ENCODE measurements around the gene SUCO.
A peak's percentile ranks its signal among the peaks of the same experiment; 100 is the strongest.
"Not testable (repeated sequence)": the region's sequence is repeated elsewhere in the genome, so short reads cannot be mapped to it uniquely, and the experiment has no call there.

SUCO gene

DNA sequence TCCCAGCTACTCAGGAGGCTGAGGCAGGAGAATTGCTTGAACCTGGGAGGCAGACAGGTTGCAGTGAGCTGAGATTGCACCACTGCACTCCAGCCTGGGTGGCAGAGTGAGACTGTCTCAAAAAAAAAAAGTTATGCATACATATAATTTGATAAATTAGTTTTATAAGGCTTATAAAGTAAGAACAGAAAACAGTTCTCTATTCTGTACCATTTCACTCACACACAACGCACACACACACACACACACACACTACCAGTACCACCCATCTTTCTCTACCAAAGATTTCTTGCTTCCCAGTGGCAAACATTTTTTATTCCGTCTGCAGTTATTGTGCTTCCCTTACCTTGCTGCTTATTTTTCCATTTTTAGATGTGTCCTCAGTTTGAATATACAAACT is 79.5 kb downstream of the SUCO start:
- DNase-seq, result no peak

DNA sequence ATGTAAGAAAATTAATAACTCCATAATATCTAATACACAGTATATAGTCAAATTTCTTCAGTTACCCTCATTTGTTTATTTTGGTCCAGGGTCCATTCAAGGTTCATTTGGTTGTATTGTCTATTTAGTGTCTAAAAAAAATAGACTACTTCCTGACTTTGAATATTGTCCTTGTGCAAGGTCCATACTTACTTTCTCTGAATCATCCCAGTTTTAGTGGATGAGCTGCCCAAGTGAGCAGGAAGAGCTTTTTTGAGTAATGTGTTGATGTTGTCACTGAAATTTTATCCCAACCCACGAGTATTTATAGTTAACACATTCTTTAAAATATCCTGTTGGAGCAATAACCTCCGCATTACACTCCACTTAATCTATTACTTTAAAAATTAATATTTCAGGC is 80.3 kb downstream of the SUCO start:
- DNase-seq, result no peak

DNA sequence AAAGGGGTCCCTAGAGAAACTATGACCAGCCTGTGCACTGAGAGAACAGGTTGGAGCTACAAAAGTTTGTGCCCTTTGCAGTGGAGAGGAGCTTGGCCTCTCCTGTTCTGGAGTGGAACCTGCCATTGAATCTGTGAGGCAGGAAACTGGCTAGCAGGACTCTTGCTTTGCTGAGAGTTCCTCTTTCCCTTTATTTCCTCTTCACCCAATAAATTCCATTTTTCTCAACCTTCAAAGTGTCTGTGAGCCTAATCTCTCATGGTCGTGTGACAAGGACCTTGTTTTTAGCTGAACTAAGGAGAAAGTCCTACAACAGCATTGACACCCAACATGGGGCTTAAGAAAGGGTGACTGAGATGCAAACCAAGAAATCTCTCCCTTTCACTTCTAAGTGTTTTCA is 83.2 kb downstream of the SUCO start:
- no peak for DNase-seq

- DNase-seq, result no peak
Observed at GRCh38 chr1:172616636-172617035, 83.7 kb downstream of the SUCO start.

- not testable (repeated sequence) for DNase-seq
Observed at GRCh38 chr1:172620603-172621002, 87.7 kb downstream of the SUCO start.

DNA sequence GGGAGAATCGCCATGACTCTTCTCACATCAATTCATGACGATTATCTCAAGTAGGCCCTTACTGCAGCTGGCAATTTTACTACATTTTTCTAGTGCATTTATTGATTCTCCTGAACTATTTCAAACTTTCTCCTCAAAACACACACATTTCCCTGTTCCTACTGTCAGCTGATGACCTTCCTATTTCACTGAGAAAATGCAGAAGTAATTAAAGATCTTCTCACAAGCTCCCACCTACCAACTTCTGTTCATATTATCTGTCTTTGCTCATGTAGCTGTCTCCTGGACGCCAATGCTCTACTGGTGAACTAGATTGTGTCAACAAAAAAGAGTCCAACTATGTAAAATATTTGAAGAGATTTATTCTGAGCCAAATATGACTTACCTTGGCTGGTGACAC is 89.6 kb downstream of the SUCO start:
- DNase-seq, result no peak

DNA sequence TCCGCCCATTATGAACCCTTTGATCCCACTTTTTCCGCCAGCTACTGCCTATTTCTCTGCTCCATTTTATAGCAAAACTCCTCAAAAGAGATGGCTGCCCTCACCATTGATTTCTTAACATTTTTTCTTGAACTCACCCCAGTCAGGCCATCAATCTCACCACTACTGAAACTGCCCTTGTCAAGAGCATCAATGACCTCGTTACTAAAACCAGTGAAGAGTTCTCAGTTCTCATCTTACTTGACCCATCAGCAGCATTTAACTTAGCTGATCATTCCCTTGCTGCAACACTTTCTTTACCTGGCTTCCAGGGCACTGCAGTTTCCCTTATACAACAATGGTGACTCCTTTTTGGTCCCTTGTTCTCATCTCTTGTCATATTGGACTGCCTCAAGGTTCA is 90.8 kb downstream of the SUCO start:
- no peak for DNase-seq

DNA sequence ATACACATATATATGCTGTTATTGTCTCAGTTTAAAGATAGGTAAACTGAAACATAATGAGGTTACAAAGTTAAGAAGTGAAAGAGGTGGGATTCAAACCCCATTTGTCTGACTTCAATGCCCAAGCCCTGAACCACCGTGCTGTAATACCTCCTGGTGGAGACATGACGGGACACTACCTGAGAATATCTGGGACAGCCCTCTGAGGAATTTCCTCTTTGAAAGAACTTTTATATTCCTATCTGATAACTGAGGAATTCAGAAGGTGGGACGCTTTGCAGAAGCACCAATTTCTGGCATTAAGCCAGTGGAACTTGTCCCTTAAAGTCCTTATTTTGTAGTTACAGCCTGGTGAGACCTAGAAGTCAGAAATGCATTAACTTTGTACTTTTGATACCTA is 93.9 kb downstream of the SUCO start:
- DNase-seq, result no peak

GRCh38 chr1:172627702-172628101 is 94.8 kb downstream of the SUCO start:
- DNase-seq, result no peak

DNA sequence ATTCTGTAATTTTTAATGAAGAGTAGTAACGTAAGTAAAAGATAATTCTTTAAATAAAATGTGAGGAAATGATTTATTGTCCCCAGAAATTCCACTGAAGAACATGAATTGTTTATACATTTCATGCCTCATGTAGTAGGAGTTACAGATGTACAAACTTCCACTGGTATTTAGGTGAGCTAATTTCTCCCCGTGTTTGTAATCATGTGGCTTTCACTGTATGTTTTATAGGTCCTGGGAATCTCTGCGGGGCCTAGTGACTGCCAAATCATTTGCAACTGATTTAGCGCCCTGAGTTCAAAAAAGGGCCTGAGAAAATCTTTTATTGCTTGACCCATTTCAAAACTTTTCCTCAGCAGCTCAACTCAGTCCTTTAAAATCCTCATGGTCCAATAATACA is 95.5 kb downstream of the SUCO start:
- no peak for DNase-seq

DNA sequence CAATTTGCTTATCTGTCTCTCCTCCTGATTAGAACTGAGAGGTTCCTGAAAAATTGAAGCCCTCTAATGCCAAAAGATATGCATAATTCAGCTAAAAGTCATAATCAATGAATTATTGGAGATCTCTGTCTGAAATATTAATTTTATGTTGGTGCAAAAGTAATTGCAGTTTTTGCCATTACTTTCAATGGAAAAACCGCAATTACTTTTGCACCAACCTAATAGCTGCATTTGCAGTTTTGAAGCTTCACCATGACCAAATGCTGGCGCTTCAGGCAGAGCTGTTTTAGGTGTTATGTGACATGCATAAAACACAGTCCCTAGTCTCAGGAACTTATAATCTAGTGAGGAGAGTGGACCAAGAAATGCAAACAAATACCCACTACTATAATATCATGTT is 96.2 kb downstream of the SUCO start:
- no peak for DNase-seq

GRCh38 chr1:172629638-172630037 is 96.7 kb downstream of the SUCO start:
- no peak for DNase-seq

DNA sequence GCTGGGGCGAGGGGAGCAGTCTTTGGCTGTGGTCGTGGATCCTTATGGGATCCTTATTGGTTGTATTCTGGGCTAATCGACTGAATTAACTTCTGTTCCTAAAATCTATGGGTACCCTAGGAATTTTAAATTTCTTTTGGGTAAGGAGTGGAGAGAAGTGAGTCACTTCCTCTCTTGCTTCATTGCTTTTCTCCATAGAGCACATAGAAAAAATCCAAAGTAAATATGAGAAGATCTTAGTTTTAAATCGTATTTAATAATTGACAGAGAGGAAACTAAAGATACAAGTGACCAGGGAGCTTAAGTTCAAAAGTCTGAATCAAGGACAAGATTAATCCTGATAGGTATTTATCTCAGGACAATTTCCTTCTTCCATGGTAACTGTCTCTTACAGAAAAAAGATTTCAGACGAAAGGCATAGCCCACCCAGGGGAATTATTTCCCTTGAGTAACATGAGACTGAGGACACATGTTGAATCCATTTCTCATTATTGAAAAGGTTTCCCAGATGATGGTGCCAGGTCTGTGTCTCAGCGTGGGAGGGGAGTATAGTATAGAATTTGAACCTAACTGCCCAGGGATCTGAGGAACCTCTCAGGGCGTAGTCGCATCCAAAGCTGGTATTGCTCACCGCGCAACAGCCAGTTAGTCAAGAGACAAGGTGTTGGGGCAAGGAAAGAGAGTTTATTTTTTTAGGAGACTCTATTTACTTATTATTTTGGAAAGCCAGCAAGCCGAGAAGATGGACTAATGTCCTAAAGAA is 97.3 kb downstream of the SUCO start:
- no peak for DNase-seq

DNA sequence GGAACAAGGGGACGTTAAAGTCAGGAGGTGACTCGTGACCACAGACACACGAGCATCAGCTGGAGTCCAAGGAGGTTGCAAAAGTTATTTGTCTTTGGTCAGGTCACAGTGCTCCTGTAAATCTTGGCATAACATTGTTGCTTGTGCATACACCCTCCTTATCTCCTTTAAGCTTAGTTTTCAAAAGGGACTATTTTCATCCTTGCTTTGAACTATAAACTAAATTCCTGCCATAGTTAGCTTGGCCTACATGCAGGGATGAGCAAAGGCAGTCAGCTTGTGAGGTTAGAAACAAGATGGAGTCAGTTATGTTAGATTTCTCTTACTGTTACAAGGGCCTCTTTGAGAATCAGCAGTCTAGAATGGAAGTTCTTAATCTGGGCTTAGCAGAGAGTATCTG is 97.9 kb downstream of the SUCO start:
- no peak for DNase-seq

DNA sequence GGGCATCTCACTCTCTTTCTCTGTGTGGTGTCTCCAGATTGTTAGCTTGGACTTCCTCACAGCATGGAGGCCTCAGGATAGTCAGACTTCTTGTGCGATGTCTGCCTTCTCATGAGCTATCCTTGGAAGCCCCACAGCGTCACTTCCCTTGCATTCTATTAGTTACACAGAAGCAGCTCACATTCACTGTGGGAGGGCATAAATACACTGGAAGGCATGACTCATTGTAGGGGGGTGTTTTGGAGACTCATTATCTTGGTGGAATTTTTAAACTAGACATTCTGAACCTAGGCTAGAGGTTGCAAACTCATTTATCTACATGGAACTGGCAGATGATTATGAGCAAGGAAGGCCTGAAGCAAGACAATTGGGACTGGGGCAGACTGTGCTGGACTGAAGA is 104.6 kb downstream of the SUCO start:
- peak; percentile 28 for DNase-seq

GRCh38 chr1:172638249-172638648 is 105.3 kb downstream of the SUCO start:
- no peak for DNase-seq

- peak; percentile 71 for DNase-seq
Observed at GRCh38 chr1:172638885-172639831, 106.2 kb downstream of the SUCO start.

- DNase-seq, result no peak
Observed at GRCh38 chr1:172640111-172640510, 107.2 kb downstream of the SUCO start.

DNA sequence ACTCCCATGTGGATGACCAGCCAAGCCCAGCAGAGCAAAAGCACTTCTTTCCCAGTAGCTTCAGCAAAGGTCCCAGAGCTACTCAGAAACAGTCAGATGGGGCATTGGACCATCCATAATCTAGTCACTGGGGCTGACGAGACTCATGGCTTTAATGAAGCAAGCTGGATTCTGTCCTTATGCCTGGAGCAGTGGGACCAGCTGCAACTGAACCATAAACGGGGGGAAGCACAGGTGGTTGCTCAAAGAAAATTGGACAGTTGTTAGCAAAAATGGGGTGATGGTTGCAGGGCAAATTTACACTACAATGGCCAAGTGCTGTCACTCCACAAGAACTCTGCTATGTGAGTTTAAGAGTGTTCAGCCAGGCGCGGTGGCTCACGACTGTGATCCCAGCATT is 108.5 kb downstream of the SUCO start:
- DNase-seq, result no peak

GRCh38 chr1:172642970-172643369 is 110.0 kb downstream of the SUCO start:
- DNase-seq, result no peak

DNA sequence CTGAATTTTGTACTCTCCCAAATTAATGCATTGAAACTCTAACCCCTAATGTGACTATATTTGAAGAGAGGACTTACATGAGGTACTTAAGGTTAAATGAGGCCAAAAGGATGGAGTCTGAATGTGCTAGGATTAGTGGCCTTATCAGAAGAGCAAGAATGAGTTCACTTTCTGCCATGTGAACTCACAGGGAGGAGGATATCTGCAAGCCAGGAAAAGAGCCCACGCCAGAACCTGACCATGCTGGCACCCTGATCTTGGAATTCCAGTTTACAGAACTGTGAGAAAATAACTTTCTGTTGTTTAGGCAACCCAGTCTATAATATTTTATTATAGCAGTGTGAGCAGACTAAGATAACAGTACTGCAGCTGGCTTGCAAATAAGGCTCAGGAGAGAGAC is 113.7 kb downstream of the SUCO start:
- DNase-seq, result no peak

DNA sequence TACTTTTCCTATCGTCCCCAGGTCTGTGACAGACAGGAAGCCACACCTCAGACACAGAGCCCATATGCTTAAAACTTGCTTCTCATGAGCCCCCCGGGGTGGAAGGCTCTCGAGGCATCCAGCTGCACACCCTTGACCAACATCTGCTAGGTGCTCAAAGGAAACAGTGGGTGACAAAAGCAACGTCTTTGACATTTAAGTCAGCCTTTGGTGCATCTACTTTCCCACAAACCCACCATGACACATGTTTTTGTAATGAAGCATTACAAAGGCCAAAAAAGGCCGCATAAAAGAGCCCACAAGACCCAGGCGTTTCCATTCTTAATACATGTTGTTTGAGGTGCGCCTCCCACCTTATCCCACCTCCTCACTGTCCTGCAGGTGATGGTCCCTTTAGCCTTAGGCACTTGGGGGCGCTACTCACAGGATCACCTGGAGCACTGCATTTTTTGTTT is 114.2 kb downstream of the SUCO start:
- DNase-seq, result peak; percentile 57

DNA sequence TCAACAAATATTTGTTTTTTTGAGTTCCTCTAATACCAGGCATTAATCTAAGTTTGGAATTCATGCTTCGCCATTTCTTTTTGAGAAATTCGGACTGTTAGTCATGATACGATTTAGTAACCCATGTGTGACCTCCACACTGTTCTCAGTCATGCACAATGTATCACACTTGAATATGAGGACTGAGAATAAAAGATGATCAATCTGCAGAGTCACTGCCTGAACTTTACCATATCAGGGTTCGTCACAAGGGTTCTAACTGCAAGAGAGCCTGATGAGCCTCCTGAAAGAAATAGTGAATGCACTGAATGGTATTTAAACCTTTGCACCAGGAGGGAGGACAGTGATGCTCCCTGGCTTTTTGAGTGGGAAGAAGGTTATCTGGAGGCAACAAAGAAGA is 115.0 kb downstream of the SUCO start:
- no peak for DNase-seq

Measured in activated CD8-positive, alpha-beta memory T cell treated with anti-CD3 and anti-CD28 coated beads, Interleukin-2, amount 50 U/mL, for 4 hours (primary cell).